Activated effector memory CD4-positive, alpha-beta T cell treated with anti-CD3 and anti-CD28 coated beads, Interleukin-2, amount 50 U/mL, for 16 hours (primary cell): ENCODE results near the gene CHD6.

ENCODE experiments used
- DNase-seq: peaks from one replicate; pipeline ENCODE4 v3.0.0-alpha.2; 2020

CHD6 gene, protein sequence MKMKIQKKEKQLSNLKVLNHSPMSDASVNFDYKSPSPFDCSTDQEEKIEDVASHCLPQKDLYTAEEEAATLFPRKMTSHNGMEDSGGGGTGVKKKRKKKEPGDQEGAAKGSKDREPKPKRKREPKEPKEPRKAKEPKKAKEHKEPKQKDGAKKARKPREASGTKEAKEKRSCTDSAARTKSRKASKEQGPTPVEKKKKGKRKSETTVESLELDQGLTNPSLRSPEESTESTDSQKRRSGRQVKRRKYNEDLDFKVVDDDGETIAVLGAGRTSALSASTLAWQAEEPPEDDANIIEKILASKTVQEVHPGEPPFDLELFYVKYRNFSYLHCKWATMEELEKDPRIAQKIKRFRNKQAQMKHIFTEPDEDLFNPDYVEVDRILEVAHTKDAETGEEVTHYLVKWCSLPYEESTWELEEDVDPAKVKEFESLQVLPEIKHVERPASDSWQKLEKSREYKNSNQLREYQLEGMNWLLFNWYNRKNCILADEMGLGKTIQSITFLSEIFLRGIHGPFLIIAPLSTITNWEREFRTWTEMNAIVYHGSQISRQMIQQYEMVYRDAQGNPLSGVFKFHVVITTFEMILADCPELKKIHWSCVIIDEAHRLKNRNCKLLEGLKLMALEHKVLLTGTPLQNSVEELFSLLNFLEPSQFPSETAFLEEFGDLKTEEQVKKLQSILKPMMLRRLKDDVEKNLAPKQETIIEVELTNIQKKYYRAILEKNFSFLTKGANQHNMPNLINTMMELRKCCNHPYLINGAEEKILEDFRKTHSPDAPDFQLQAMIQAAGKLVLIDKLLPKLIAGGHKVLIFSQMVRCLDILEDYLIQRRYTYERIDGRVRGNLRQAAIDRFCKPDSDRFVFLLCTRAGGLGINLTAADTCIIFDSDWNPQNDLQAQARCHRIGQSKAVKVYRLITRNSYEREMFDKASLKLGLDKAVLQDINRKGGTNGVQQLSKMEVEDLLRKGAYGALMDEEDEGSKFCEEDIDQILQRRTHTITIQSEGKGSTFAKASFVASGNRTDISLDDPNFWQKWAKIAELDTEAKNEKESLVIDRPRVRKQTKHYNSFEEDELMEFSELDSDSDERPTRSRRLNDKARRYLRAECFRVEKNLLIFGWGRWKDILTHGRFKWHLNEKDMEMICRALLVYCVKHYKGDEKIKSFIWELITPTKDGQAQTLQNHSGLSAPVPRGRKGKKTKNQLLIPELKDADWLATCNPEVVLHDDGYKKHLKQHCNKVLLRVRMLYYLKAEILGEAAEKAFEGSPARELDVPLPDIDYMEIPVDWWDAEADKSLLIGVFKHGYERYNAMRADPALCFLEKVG (N-terminal part only)

DNA sequence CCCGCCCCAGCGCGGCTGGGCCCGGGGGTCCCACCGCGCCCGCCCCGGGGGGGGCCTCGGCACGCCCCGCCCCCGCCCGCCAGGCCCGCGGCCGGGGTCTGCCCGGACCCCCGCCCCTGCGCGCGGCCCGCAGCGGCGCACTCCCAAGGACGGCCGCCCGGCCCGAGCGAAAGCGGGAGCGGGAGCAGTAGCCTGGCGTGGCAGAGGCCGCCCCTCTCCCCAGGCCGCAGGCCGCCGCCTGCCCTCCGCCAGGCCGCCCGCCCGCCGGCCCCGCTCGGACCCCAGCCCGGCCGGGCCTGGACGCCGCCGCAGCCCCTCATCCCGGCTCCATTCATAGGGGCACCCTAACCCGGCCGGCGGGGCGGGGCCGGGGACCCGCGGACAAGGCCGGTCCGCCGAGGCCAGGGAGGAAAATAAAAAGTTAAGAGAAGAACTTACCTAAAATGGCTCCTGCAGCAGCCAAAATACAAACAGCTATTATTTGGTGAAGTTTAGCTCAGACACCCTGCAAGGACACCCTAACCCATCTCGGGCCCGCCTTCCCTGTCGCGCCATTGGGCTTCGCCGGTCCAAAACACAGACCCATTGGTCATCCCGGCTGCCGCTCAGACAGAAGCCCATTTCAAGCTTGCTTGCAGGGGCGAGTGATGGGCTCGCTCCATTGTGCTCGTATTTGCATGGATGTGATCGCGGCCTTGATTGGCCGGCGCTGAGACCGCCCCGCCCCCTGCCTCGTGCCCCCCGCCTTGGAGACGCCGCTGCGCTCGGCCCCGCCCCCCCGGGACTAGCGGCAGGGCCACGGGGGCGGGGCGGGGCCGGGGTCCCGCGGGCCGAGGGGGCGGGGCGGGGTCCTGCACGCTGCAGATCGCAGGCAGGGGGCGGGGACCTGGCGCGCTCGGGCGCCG lies at the start of gene CHD6:
TSS of gene CHD6 (minus strand) at position 476 of the 905 bp plus-strand sequence. CDS start 67,040 bp downstream, outside the sequence.
- peak; percentile 99 for DNase-seq

DNA sequence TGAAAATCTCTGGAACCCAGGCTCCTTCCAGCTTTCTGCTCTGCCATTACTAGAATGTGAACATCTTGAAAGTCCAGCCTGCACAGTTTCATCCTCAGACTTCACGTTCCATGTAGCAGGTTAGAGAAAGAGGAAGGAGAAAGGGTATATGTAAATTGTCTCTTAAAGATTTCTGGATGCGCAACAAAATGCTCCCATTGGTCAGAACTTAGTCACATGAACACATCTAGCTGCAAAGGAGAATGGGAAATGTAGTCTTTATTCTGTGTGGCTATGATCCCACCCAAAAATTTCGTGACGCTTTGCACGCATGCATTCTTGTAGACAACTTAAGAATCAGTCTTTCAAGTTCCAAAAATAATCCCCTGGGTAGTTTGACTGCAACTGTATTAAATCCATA lies 46.4 kb upstream of the CHD6 start:
- no peak for DNase-seq

DNA sequence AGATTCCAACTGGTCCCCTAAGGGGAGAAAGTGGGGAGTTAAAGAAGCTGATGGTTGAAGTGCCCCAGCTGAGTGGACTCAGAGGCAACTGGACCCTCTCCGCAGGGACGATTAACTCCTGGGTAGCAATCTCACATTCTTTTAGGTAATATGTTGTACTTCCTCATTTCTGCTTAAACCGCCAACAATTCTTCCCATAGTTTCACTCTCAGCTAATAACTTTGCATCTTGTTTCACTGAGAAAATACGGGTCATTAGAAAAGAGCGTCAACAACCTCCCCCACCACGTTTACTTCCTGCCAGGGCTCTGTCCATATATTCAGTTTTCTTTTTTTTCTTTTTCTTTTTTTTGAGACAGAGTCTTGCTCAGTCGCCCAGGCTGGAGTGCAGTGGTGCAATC lies 39.5 kb upstream of the CHD6 start:
- DNase-seq = no peak

DNA sequence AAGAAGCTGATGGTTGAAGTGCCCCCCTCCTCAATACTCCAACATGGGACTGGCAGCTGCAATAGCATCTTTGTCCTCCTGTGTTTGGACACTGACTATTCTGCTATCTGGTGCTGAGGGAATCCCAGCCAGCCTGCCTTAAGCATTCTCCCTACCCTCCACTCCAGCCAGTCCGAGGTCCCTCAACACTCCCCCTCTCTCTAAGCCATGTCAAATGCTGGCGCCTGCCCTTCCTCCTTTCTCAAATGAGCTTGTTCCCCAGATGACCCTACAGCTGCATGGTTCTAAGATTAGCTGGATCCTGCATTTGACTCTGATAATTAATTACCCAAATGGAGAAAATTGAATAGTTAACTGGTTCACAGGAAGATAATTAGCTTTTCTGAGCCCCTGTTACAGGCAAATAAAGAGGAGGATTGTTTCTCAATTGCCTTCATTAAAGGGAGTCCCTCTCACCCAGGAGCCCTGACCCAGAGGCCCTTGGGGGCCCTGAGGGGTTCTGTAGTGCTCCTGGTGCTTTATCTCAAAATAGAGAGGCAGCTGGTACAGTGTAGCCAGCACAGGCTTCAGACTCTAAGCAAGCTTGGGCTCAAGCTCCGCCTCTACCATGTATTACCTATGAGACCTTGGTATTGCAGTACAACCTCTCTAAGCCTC lies 37.9 kb upstream of the CHD6 start:
- DNase-seq = no peak

DNA sequence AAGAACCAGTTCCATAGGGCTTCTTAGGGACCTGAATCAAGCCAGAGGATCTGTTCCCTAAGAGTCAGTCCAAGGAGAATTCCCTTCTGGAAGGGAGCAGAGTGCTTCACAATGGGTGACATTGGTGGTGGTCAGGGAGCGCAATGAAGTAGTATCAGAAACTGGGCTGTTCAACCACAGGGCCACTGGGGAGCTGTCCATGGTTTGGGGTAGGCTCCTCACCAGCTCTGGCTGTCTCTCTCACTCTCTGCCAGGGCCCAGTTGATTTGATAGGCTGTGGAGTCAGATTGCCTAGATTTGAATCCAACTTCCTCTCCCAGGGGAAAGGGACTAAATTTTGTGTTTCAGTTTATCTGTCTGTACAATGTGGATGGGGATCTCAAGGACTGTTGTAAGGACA lies 36.7 kb upstream of the CHD6 start:
- no peak for DNase-seq

DNA sequence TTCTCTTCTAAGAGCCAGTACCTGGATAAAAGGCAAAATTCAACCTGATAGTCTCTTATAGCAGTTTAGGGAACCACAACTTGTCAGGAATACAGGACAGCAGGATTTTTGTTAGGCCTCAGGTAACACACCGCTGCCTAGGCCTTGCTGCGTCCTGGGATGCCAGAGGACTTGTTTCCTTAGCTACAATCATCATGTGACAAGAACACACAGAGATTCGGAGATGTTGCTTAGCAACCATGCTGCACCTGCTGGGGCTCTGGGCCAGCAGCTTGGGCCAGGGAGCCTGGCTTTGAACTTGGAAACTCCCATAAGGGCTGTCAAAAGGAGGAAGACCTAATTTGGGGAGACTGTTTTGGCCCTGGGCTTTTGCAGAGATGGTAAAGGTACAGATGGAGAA lies 36.1 kb upstream of the CHD6 start:
- DNase-seq = no peak

DNA sequence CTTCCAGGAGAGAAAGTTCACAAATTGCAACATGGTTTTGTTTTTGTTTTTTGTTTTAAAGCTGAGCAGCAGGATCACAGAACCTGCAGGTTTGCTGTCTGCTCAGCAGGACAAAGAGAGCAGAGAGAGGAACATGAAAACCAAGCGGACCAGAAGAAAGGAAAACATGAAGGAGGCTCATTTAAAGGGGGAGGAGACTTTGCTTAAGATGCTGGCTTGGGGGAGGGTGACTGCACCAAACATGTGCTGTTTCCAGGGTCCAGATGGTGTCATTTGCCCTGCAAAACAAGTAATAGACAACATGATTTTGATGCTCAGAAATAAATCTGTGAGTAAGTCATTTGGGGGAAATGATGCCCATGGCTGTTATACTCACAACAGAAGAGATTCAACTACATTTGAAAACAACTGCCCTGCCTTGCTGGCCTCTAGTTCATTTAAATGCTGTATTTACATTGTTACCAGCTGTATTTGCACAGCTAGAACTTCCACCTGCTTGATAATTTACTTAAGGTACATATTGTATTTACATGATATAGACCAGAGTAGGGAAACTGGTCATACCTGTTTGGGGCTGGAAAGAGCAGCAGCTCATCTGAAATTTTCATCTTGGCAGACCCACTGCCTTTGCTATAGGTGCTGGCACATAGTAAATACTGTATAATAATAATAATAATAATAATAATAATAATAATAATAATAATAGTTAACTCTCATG lies 32.2 kb upstream of the CHD6 start:
- DNase-seq = no peak

DNA sequence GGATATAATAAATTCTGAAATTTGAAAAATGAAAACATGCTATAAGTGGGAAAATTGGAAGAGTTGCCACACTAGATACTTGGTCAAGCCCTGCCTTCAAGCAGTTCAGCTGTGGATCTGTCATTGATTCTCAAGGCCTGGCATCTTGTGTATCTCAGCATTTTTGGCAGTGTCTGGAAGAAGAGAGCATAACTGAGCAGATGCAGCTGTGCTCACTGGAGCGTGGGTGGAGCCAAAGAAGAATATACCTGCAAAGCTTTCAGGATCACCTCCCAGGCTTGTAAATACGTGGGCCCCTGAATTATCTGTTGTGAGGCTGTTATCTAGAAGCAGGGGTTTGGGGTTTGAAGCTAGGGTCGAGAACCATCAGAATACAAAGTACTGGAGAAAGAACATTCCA lies 31.3 kb upstream of the CHD6 start:
- no peak for DNase-seq

DNA sequence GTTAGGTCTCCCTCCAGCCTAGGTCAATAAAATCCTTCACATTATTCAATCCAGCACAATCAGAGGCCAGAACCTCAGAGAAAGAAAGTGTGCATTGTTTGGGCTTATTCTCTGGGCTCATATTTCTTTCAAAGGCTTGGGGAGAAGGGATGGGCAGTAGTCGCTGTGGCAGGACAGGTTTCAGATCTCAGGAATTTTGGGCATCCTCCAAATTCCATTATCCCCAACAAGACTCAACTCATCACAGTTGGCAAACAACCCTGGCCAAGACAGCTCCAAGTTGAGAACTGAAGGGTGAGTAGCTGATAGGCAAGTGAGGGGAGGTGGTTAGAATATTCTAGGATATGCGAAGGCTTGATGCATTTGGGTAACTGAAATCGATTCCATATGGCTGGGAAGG lies 27.2 kb upstream of the CHD6 start:
- no peak for DNase-seq

DNA sequence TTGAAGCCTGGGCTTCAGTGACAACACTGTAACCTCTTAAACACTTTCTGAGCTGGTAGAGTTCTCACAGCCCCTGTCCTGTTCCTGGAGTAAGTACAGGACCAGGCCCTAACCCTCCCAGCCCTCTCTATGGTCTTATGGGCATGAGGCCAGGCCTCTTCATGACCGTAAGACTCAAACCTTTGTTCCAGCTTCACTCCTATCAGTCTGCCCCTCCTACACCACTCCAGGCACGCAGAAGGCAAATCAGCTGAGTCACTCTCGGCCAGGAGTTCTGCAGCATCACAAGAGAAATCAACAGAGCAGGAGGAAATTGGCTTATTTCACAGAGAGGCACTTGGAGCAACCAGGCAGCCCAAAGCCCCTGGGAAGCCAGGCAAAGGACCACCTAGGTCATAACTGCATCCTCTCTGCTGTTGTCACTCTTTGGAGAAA lies 25.3 kb upstream of the CHD6 start:
- DNase-seq = no peak

DNA sequence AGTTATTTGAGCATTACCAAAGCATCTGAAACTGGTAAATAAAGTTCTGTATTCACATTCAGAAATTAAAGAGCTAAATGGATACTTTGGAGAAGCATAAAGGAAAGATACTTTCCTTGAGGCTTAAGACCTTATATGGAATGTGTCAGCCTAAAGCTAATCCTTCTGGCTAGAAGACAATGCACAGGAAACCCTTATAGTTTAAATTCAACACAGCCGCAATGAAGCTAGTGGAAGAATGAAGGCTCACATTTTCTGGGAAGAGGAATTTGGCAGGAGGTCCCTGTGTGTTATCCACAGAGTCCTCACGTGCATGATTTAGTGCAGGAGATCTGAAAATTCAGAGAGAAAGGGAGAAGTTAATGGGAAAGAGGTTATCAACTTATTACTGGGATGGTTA lies 21.5 kb upstream of the CHD6 start:
- no peak for DNase-seq

DNA sequence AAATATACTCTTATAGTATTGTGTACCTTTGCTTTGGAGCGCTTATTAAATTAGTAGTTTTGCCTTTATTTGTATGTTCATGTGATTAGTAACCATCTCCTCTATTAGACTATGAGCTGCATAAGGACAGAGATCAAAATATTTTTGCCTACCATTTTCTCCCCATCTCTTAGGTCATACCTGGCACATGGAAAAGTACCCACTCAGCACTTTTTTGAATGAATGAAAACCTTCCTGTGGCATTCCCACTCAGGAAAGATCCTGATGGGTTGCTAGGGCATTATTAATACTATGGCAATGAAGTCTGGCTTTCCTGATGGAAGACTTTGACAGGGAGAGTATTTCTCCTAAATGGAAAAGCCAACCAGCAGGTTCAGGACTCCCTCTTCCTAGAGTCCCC lies 20.3 kb upstream of the CHD6 start:
- no peak for DNase-seq

DNA sequence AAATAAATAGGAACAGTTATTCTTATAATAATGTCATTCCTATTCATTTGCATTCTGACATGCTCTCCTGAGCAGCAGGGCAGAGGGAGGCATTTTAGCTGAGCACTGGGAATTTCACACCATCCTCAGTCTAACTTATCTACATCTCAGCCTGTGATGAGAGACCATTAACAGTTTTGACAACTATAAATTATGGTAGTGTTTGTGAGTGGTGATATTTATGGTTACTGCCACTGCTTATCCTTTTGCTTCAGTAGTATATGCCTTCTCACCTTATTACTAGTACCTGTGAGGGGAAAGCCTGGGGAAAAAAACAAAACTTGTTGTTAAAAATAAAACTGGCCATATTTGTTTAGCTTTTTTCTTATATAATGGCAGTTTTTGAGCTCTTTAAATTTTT lies 17.0 kb upstream of the CHD6 start:
- no peak for DNase-seq

DNA sequence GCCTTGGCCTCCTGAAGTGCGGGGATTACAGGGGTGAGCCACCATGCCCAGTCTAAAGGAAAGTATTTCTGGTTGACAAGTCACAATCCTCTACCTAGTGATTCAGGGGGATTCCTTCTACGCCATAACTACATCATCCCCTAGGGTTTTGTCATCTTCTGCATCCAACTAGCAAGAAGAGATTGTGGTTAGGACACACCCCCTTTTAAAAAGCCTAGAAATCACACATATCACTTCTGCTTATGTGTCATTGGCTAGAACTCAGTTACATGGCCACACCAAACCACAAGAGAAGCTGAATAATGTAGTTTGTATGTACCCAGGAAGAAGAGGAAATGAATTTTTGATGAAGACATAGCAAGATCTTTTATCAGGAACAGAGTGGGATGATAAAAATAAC lies 14.7 kb upstream of the CHD6 start:
- DNase-seq = no peak

DNA sequence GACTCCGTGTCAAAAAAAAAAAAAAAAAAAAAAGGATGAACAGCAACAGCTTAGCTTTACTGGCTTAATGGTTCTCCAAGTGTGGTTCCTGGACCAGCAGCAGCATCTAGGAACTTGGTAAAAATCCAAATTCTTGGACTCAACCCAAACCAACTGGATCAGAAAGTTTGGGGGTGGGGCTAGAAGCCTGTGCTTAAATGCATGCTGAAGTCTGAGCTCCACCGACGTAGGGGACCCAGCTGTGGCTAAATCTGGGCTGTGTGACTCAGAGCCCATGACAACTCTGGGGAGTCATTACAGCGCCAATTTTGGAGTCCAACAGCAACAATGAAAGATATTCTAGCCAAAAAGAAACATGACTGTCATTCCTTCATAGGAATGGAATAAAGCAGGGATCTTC lies 13.6 kb upstream of the CHD6 start:
- no peak for DNase-seq

DNA sequence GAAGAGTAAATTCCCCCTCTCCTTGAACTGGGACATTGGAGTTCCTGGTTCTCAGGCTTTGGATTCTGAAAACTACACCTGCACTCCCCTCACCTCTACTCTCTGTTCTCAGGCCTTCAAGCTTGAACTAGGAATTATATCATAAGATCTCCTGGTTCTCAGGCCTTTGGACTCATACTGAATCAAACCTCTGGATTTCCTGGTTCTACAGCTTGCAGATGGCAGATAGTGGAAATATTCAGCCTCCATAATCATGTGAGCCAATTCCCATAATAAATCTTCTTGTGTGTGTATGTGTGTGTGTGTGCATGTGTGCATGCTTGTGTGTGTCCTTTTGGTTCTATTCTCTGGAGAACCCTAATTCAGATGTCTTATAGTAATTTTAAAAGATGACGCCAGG lies 12.7 kb upstream of the CHD6 start:
- no peak for DNase-seq

DNA sequence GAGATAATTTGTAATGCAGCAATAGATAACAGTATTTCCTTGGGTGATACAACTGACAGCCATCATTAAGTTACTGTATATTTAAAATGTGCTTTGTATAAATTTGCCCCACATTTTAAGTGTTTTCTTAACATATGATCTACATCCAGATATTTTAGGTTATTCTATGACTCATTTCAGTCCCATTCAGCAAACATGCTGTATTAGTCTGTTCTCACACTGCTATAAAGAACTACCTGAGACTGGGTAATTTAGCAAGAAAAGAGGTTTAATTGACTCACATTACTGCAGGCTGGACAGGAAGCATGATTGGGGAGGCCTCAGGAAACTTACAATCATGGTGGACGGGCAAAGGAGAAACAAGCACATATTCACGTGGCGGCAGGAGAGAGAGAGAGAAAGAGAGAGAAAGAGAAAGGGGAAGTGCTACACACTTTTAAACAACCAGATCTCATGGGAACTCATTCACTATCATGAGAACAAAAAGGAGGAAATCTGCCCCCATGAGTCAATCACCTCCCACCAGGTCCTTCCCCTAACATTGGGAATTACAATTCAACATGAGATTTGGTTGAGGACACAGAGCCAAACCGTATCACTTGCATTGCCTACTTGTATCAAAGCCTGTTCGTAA lies 9.6 kb upstream of the CHD6 start:
- no peak for DNase-seq

DNA sequence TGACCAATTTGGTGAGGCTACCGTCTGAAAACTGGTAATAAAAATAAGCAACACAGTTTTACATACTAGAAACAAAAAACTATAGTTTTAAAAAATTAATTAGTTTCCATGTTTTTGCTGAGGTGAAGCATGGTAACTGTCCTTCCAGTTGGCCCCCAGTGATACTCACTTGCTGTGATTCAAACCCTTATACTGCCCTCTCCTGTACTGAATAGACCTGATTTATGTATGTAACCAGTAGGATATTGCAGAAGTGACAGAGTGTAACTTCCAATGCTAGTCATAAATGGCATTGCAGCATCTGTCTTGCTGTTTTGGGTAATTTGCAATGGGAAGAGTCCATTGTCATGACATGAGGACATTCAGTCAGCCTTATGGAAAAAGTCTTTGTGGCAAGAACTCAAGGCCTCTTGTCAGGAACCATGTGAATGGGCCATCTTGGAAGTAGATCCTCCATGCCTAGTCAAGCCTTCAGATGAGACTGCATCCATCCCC lies 8.9 kb upstream of the CHD6 start:
- DNase-seq = no peak

DNA sequence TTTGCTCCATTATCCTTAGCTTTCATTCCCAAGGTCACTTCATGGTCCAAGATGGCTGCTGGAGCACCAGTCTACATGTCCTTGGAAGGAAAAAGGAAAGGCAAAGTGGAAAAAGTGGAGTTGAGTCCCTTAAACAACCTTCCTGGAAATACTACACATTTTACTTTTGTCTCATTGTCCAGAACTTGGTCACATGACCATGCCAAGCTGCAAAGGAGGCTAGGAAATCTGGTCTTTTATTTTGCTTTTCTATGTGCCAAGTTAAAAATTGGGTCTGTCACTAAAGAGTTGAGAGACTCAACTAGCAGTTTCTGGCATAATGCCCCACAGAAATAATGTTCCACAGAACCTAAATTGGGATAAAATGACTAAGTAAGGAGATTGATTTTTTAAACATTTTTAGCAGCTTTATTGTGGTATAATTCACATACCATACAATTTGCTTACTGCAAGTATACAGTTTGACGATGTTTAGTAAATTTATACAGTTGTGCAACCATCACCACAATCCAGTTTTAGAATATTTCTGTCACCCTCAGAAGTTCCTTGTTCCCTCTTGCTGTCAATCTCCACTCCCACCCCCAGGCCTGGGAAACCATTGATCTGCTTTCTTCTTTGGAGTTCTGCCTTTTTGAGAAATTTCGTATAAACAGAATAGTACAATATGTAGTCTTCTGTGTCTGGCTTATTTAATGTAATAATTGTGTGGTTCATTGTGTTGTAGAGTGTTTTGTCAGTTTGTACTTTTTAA lies 5.6 kb upstream of the CHD6 start:
- no peak for DNase-seq
